ENCODE data around the gene RNF214.

- TF ChIP-seq, protein P1, sequence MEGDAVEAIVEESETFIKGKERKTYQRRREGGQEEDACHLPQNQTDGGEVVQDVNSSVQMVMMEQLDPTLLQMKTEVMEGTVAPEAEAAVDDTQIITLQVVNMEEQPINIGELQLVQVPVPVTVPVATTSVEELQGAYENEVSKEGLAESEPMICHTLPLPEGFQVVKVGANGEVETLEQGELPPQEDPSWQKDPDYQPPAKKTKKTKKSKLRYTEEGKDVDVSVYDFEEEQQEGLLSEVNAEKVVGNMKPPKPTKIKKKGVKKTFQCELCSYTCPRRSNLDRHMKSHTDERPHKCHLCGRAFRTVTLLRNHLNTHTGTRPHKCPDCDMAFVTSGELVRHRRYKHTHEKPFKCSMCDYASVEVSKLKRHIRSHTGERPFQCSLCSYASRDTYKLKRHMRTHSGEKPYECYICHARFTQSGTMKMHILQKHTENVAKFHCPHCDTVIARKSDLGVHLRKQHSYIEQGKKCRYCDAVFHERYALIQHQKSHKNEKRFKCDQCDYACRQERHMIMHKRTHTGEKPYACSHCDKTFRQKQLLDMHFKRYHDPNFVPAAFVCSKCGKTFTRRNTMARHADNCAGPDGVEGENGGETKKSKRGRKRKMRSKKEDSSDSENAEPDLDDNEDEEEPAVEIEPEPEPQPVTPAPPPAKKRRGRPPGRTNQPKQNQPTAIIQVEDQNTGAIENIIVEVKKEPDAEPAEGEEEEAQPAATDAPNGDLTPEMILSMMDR (conservative IDR thresholded peaks at IDR 0.05; ENCODE audit: low read depth, low read length) = no peak
- TF ChIP-seq RAD21 (IDR thresholded peaks at IDR 0.05; ENCODE audit: low read length) (no peak), POLR2A (IDR thresholded peaks at IDR 0.05; ENCODE audit: low read depth, low read length) (no peak), CEBPB (IDR thresholded peaks at IDR 0.05; ENCODE audit: low read depth, low read length) (no peak)
These were observed 48.7 kb downstream of the RNF214 start for GRCh38 chr11:117281159-117281558.
